ENCODE measurements around the gene A3GALT2.
"Not testable (repeated sequence)": the region's sequence is repeated elsewhere in the genome, so short reads cannot be mapped to it uniquely, and the experiment has no call there.

Gene A3GALT2

DNA sequence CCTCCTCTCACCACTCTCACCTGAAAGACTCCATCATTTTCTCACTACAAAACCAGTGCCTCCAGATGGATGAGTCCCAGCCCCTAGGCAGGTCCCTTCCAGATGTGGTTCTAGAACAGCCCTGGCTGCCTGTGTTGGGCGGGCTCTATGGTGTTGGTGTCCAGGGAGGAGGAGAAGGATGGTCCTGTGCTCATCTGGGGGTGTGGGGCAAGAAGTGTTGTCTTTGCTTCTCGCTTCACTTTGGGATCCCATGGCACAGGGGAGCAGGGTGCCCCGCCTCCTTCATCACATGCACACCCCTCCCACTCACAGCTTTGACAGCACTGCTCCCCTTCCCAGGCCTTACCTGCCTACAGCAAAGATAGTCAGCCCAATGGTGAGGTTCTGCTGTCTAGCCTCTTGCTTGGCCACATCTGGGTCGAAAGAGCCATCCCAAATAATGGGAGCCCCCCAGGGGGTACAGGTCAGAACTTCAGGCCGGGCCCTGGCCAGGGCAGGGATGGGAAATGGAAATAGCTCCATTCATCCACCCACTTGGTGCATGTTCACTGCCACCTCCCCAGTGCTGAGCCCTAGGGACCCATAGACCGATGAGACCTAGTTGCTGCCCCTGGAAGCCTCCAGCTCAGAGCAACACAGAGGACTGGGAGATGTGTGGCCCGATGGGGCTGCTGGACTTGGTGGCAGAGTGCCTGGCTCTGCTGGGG lies 9.0 kb downstream of the A3GALT2 start:
- no peak for DNase-seq

DNA sequence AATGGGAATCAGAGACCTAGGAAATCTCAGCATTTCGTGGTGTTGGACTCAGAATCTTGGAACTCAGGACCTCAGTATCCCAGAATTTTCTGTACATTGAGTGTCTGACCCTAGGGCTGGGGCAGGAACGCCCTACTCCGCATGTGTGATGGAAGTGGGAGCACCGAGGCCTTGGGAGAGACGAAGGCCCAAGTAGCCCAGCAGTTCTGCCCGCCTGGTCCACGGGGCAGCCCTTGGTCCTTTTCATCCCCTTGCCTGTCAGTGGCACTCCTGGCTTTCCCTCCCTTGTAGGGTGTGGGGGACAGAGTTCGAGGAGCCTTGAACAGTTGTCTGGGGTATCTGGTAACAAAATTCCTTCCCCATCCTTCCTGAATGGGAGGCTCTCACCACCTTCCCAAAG lies 10.2 kb downstream of the A3GALT2 start:
- DNase-seq: no peak

DNA sequence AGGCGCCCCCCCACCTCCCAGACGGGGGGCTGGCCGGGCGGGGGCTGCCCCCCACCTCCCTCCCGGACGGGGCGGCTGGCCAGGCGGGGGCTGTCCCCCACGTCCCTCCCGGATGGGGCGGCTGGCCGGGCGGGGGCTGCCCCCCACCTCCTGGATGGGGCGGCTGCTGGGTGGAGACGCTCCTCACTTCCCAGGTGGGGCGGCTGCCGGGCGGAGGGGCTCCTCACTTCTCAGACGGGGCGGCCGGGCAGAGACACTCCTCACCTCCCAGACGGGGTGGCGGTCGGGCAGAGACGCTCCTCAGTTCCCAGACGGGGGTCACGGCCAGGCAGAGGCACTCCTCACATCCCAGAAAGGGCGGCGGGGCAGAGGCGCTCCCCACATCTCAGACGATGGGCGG lies 11.5 kb downstream of the A3GALT2 start:
- not testable (repeated sequence) for DNase-seq

DNA sequence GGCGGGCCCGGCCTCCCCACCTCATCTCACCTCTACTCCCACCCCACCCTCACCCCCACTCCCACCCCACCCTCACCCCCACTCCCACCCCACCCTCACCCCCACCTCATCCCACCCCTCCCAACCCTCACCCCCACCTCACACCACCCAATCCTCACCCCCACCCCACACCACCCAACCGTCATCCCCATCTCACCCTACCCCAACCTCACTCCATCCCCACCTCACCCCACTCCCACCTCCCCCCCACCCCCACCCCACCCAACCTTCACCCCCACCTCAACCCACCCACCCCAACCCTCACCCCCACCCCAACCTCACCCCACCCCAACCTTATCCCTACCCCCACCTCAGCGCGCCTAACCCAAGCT lies 13.4 kb downstream of the A3GALT2 start:
- DNase-seq: no peak

DNA sequence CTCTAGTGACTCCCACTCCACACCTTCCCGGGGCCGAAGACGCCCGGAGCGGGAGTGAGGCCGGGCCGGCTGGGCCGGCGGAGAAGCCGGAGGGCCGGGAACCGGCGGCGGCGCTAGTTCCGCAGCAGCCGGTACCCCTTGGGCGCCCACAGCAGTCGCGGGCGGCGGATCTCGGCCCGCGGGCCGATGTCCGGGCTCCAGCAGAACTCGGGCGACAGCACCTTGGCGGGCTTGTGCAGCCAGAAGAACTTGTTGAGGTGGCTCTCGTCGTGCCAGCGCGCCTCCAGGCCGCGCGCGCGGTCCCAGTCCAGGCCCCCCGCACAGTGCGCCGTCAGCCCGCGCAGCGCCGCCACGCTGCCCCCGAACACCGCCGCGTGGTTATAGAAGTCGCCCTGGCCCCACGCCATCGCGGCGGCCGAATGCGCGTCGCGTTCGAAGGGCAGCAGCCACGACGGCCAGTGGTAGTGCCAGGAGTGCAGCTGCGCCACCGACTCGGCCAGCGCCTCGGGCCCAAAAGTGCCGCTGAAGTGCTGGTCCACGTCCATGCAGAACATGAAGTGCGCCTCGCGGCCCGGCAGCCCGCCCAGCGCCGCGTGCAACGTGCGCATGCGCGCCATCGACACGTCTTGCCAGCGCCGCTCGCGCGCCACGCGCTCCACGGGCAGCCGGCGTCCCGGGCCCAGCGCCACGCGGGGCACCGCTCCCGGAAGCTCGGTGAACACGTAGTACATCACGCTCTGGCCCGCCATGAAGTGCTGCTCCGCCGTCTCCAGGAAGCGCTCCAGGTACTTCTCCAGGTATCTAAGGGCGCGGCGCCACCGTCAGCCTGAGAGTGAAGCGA lies 14.0 kb downstream of the A3GALT2 start:
- no peak for DNase-seq

DNA sequence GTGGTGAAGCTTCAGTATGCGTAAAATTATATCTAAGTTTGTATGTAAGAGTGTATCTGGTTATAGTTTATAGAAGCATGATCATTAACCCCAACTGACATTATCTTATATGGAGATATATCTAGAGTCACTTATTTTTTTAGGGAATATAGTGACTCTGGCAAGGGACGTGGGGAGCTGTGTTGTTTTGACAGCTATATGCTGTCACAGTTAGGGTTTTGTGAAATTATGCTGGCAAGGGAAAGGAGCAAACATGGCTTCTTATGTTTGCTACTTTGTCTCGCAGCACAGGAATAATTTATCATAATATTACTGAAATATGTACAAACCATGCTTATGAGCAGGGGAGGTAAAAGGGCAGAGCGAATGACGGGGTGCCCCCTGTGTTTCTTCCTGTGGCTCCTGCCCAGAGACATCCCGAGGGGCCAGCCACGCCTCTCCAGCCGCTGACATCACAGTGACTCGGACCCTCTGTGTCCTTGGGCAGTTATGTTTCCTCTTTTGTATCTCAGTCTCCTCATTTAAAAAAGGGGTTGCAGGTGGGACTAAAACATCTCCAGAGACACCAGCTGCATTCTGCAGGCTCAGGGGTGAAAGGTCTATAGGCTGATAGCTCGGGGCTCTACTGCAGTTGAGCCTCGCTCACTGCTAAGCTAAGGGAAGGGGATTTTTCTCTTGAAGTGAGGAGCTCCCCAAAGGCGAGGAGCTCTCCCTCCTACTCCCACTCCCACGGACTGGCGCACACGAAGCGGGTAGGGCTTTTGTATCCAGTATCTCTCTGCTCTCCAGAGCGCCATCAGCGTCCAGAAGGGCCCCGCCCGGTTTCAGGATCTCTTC lies 14.9 kb downstream of the A3GALT2 start:
- DNase-seq: no peak

DNA sequence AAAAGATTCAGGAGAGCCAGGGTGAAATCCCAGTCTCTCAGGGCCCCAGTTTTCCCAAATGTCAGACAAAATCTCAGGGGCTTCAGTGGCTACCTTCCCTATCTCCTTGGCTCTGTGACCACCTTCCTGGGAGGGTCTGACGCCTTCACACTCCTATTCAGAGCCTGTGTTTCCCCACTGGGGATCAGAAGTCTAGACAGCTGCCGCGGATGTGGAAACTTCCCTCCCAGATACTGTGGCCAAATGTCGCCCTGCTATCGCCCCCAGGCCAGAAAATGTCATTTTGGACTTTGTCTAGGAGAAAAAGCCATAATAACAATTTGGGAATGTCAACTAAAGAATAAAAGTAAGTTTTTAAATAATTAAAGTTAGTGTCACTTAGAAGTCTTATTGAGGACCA lies 15.9 kb downstream of the A3GALT2 start:
- DNase-seq: no peak

DNA sequence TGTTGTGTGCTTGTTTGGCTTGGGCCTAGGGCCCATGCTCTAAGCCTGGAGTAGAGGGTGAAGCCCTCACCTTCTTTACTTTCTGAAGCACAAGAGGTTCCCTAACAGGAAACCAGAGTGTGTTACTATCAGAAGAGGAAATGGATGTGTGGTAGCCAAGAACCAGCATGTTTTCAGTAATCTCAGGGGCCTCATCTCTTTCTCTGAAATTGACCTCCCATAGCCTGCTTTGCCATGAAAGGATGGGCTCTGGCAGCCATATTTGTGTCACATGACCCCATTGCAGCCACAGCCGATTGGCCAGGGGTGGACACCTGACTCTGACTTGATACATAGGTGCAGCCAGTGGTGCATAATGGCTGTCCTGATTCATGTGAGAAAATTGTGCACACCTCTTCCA lies 18.6 kb downstream of the A3GALT2 start:
- no peak for DNase-seq

DNA sequence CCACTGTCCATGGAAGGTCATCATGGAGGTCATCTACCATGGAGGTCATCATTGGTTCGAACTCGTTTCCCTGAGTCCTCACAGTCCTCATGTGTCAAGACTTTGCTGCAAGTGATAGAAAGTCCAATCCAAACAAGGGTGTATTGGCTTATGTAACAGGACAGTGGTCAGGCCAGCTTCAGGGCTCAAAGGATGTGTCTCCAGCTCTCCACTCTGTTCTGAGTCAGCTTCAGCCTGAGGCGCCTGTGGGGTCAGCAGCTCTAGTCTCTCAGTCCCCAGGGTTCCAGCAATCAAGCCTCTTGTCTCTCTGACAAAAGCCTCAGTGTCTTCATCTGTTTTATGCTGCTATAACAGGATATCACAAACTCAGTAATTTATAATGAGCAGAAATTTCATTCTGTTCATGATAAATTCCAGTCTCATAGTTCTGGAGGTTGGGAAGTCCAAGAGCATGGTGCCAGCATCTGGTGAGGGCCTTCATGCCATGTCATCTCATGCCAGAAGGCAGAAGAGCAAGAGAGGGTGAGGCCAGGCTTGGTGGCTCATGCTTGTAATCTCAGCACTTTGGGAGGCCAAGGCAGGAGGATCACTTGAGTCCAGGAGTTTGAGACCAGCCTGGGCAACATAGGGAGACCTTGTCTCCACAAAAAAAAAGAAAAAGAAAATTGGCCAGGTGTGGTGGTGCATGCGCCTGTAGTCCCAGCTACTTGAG lies 19.5 kb downstream of the A3GALT2 start:
- DNase-seq: no peak

DNA sequence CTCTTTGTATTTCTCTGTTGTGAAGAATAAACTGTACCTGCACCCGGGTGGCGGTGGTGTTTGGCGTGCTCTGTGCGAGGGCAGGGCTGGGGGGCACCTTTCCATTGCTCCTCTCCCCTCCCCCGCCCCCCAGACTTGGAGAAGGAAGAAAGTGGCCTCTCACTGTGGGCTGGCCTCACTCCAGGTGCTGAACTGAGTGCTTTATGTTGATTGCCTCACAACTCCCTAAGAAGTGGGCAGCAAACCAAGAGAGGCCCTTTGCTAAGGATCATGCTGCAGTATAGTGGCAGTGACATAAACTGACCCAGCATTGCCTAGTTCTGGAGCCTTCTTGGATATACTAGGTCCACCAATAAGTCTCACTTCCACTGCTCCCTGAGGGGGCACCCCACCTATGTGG lies 20.2 kb downstream of the A3GALT2 start:
- no peak for DNase-seq

DNA sequence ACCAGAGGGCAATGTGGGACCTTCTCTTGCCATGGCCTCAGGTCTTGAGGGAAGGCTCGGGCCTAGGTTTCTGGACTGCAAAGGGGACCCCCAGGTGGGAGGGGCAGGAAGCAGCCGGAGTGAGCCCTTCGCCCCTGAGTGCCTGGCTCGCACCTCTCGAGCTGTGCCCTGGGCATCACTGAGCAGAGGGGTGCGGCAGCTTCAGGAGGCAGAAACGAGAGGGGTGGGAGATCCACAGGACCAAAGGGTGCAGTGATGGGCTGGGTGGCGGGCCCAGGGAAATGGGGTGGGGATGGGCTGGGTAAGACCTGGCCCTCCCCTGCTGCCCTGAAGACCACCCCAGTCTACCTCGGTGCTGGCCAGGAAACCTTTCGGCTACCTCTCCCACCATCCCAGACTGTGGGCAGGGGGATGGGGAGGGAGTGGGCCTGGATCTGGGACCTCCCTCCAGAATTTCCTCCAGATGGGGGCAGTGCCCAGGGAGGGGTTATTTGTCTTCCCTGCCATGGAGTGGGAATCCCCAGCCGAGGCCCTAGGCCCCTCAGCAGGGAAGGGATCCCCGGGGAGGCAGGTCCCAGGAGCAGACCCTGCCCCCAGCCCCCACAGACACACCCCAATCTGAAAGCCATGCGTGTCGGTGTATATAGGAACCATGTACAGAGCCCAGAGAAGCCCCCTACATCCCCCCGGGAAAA lies 21.3 kb downstream of the A3GALT2 start:
- DNase-seq: no peak

DNA sequence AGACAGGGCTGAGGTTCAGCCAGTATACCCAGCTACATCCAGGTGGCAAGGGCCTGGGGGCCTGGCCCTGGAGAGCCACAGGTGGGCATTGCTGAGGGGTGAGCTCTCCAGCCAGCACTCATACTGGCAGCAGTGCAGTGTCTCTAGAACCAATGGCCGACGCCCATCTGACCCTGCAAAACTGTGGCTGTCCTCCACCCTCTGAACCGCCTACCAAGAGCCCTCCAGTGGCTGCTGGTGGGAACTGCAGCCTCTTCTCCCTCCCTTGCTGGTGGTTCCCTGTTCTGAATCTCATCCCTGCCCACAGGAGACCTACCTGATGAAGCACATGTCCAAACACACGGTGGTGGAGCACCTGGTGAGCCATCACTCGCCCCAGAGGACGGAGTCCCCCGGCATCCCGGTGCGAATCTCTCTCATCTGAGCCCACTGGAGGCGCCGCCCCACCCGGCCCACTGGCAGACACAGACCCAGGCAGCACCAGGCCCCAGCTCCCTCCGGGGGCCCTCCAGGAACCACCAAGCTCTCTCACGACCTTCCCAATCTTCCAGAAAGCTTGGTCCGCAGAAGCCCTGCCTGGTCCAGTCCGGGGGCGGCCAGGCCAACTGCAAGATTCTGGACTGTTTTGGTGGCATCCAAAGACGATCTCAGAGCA lies 22.1 kb downstream of the A3GALT2 start:
- DNase-seq: peak; percentile 65

DNA sequence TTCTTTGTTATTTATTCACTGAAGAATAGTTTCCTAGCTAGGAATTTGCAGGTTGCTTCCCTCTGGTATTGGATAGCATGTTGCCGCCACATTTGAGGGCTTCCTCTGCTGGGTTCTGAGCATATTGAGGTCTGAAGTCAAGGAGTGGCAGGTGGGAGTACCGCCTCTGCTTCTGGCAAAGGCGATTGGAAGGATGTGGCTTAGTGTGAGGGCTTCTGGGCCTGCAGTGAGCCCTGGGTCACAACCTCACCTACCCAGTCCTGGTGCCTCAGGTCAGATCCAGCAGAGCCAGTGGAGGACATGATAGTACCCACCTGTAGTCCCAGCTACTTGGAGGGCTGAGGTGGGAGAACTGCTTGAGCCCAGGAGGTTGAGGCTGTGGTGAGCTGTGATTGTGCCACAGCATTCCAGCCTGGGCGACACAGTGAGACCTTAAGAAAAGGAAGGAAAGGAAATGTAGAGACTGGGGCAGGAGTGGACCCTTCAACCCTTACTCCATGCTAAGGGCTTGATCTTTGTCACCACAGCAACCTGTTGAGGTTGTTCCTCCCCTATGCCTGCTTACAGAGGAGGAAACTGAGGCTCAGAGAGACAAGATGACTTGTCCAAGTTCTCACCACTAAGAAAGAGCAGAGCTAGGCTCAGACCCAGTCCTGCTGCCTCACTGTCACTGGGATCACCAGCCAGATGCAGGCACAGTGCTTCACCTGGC lies 22.8 kb downstream of the A3GALT2 start:
- no peak for DNase-seq

DNA sequence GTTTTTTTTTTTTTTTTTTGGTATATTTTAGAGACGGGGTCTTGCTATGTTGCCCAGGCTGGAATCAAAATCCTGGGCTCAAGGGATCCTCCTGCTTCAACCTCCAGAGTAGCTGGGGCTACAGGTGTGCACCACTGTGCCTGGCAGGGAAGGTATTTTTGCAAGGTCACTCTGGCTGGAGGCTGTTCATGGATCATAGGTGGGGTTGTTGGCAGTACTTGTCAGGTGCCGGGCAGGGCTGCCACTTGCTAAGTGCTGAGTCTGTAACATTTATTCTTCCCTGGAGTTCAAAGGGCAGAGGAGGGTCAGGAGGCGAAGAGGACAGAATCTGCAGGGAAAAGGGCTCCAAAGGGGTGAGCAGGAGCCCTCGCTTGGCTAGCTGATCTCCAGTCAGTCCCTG lies 24.1 kb downstream of the A3GALT2 start:
- DNase-seq: no peak

DNA sequence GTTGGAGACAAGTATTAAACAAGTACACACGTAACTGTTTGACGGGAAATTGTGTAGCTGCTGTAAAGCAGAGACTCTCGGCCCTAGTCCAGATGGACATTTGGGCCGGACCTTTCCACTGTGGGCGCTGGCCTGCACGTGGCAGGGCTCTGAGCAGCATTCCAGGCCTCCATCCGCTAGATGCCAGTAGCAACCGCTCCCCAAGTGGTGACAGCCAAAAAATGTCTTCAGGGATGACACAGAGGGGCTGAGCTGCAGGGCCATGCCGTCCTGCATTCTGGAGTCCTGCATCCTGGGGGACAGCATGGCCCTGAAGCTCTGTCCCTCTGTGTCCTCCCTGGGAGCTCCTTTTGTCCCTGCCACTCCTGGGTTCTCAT lies 24.8 kb downstream of the A3GALT2 start:
- DNase-seq: no peak

DNA sequence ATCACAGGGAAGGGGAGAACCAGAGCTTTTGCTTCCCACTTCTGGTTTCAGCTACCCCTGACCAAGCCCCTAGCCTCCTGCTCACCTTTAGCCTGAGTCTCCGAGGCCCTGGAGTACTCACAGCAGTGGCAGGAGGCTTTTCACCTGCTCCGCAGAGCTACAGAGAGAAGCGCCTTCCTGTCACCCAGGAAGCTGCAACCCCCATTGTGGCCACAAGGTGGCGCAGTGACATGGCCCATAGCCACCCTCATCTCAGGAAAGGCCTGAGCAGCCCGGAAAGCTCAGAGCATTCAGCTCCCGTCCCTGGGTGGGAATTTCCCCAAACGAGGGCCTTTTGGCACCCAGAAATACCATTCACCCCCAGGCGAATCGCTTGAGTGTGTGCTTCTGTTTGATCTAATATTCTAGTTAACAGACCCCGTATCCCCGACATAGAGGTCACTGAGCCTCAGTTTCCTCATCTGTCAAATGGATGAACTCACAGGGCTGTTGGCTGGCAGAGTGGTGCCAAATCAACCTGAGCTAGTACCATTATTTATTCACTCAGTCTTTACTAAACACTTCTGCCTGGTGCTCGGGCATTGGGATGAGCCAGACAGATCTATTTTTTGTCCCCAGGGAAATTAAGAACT lies 25.3 kb downstream of the A3GALT2 start:
- DNase-seq: peak; percentile 78

DNA sequence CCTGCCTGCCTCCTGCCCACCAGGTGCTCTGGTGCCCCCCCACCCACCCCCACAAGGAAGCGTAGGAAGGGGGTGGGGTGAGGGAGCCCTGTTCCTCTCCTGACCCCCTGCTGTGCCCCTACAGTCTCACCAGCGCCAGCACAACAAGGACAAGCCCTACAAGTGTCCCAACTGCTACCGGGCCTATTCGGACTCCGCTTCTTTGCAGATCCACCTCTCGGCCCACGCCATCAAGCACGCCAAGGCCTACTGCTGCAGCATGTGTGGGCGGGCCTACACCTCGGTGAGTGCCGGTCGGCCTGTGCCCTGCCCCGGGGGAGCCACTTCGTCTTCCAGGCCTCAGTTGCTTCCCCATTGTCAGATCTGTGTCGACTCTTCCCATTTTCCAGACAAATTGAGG lies 25.9 kb downstream of the A3GALT2 start:
- DNase-seq: no peak

DNA sequence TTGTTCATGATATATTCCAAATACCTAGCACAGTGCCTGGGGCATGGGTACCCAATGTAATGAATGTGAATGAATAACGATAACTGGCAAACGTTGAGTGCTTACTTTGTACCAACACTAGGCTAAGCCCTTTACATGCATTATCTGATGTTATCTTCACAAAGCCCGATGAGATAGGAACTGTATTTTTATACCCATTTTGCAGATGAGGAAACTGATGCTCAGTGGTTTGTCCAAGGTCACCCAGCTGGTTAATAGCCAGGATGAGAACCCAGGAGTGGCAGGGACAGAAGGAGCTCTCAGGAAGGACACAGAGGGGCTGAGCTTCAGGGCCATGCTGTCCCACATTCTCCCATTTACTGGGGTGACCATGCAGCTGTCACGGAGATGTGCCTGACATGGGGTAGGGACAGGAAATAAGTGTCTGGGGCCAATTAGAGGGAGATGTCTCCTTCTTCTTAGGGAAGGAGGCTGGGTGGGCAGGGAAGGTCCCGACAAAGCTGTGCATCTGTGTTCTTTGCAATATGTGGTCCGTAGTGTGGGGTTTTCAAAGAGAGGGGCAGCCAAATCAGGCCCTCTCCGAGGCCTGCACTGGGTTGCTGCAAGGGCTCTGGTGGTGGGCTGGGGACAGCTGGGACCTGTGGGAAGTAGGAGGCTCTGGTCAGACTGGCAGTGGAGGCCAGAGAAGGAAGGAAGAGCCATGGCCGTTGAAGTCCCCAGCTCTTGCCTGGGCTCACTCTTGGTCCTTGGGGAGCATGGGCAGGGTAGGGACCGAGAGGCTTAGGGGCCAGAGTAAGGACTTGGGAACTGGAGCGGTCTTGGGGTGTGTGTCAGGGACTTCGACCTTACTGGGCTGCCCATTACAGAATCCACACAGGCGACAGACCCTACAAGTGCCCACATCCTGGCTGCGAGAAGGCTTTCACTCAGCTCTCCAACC lies 26.6 kb downstream of the A3GALT2 start:
- no peak for DNase-seq

DNA sequence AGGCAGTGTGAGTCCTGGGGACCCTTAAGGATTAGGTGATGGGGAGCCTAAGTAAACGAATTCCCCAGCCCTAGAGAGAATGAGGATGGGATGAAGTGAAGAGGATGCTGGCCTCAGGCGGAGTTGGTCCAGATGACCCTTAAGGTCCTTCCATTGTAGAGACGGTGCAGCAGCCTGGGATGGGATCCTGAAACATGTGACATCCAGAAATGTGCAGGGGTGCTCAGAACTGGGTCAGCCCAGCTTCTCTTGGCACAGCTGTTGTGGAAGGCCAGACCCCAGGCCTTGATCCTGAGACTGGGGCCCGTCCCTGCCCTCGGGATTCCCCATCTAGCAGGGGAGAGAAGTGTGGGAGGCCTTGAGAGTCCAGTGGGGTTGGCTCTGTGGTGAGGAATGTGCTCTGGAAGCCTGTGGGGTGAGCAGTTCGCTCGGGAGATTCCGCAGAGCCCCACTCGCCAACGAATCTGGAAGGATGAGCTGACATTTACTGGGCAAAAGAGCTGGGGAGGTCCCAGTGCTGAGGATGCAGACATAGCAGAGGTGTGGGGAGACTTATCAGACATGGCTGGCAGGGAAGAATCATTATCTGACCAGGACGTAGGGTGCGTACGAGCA lies 28.1 kb downstream of the A3GALT2 start:
- DNase-seq: no peak
